HG02610 (cell line): ENCODE results near the gene SLC35E1.
"Not testable (repeated sequence)": the region's sequence is repeated elsewhere in the genome, so short reads cannot be mapped to it uniquely, and the experiment has no call there.

Source experiments
- ATAC-seq: cut with Tn5 transposase; IDR thresholded peaks from one replicate; pipeline ENCODE4 v1.9.1; 2021; ENCODE audit warnings: mild to moderate bottlenecking, moderate library complexity; ENCODE audit not compliant: unreplicated experiment

Gene SLC35E1

DNA sequence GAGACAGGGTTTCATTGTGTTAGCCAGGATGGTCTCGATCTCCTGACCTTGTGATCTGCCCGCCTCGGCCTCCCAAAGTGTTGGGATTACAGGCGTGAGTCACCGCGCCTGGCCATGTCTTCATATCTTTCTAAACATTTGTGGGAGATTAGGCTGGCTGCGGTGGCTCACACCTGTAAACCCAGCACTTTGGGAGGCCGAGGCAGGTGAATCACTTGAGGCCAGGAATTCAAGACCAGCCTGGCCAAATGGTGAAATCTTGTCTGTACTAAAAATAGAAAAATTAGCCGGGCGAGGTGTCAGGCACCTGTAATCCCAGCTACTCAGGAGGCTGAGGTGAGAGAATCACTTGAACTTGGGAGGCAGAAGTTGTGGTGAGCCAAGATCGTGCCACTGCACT, 66.1 kb downstream of the SLC35E1 start:
- not testable (repeated sequence) for ATAC-seq

GRCh38 chr19:16504271-16504670, 67.9 kb downstream of the SLC35E1 start:
- no peak for ATAC-seq
